Measurements from ENCODE around the gene NR2E3.

GRCh38 chr15:71821547-71822129 lies 11.3 kb downstream of the NR2E3 start:
- no peak for TF ChIP-seq CTCF (conservative IDR thresholded peaks at IDR 0.05; ENCODE audit: low read depth, low read length)
- TF ChIP-seq SMC3 (IDR thresholded peaks at IDR 0.05; ENCODE audit: low read depth, low read length): no peak
- TF ChIP-seq RFX5 (IDR thresholded peaks at IDR 0.05; ENCODE audit: low read depth, low read length): no peak
- no peak for TF ChIP-seq BHLHE40 (IDR thresholded peaks at IDR 0.05; ENCODE audit: low read depth, low read length)
- TF ChIP-seq POLR2A (IDR thresholded peaks at IDR 0.05; ENCODE audit: low read depth, low read length): no peak
- TF ChIP-seq CHD1 (IDR thresholded peaks at IDR 0.05; ENCODE audit: low read depth, low read length): no peak
- no peak for TF ChIP-seq CEBPB (IDR thresholded peaks at IDR 0.05; ENCODE audit: low read depth, low read length)
